ENCODE measurements around the gene RAPGEF4.
A peak's percentile ranks its signal among the peaks of the same experiment; 100 is the strongest.

Gene RAPGEF4

GRCh38 chr2:172912266-172912665, 176.6 kb downstream of the RAPGEF4 start:
- no peak for DNase-seq

GRCh38 chr2:172914341-172915008, 178.8 kb downstream of the RAPGEF4 start:
- DNase-seq = no peak

GRCh38 chr2:172917716-172918115, 182.1 kb downstream of the RAPGEF4 start:
- DNase-seq = no peak

GRCh38 chr2:172919732-172920131, 184.1 kb downstream of the RAPGEF4 start:
- DNase-seq = no peak

- DNase-seq = no peak
These were observed 186.0 kb downstream of the RAPGEF4 start for GRCh38 chr2:172921532-172922236.

GRCh38 chr2:172922306-172922705, 186.7 kb downstream of the RAPGEF4 start:
- DNase-seq = no peak

GRCh38 chr2:172922815-172923214, 187.2 kb downstream of the RAPGEF4 start:
- DNase-seq = no peak

- no peak for DNase-seq
These were observed 188.5 kb downstream of the RAPGEF4 start for GRCh38 chr2:172924097-172924660.

GRCh38 chr2:172925600-172925999, 190.0 kb downstream of the RAPGEF4 start:
- DNase-seq = no peak

GRCh38 chr2:172926785-172927640, 191.4 kb downstream of the RAPGEF4 start:
- no peak for DNase-seq

GRCh38 chr2:172927641-172928357, 192.2 kb downstream of the RAPGEF4 start:
- no peak for DNase-seq

- DNase-seq = no peak
These were observed 193.1 kb downstream of the RAPGEF4 start for GRCh38 chr2:172928756-172929155.

- DNase-seq = no peak
These were observed 194.0 kb downstream of the RAPGEF4 start for GRCh38 chr2:172929644-172930043.

- no peak for DNase-seq
These were observed 195.2 kb downstream of the RAPGEF4 start for GRCh38 chr2:172930871-172931255.

- DNase-seq = no peak
These were observed 195.7 kb downstream of the RAPGEF4 start for GRCh38 chr2:172931256-172931894.

GRCh38 chr2:172931918-172932520, 196.4 kb downstream of the RAPGEF4 start:
- peak; percentile 40 for DNase-seq

GRCh38 chr2:172937884-172938712, 202.5 kb downstream of the RAPGEF4 start:
- no peak for DNase-seq

- no peak for DNase-seq
These were observed 203.2 kb downstream of the RAPGEF4 start for GRCh38 chr2:172938713-172939375.

GRCh38 chr2:172943539-172943938, 207.9 kb downstream of the RAPGEF4 start:
- DNase-seq = no peak
